ENCODE results near the gene KLHL25.

The KLHL25 gene

DNA sequence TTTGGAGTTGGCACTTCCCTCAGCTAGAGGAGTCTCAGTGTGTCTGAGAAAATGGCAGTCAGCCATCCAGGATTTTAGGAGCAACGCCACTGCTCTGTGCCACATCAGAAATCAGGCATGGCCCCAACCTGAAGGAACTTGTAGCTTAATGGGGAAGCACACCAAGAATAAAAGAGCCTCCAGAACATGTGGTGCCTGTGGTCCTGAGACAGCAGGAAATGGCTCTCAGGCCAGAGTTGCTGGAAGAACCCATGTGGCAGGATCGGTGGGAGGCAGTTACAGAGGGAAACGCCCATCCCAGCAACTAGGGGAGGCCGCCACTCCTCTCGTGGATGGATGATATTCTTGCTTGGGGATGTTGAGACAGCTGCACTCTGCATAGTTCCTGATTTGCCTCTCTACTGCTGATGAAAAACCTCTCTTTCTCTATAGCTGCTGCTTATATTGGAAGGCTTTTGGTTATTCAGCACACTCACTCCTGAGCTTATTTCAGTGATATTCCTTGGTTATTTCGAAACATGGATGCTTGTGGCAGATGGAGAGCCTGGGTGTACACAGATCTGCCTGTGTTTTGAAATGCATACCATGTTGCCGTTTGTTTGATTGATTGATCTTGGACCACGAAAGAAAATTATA, 52.4 kb downstream of the KLHL25 start:
- Histone ChIP-seq H3K27me3 (ENCODE audit: control insufficient read depth, insufficient read depth, low read length) (no peaks in the 10 kb centered on the region), H3K27ac (ENCODE audit: low read depth, low read length) (no peak overlapping the region), H3K4me3 (ENCODE audit: low read depth, low read length) (no peak overlapping the region), H3K4me1 (ENCODE audit: control insufficient read depth, insufficient read depth, low read length) (peaks cover 3% of the 10 kb centered on the region), H3K9ac (ENCODE audit: low read length) (no peak overlapping the region), H3K36me3 (ENCODE audit: control insufficient read depth, insufficient read depth, low read length) (peaks cover 66% of the 10 kb centered on the region), H3K9me3 (ENCODE audit: control insufficient read depth, insufficient read depth, low read depth, low read length) (no peaks in the 10 kb centered on the region)

- H3K4me1 ChIP-seq (ENCODE audit: control insufficient read depth, insufficient read depth, low read length) = no peaks in the 10 kb centered on the region
- H3K9ac ChIP-seq (ENCODE audit: low read length) = no peak overlapping the region
- H3K27me3 ChIP-seq (ENCODE audit: control insufficient read depth, insufficient read depth, low read length) = no peaks in the 10 kb centered on the region
- peaks cover 65% of the 10 kb centered on the region for H3K36me3 ChIP-seq (ENCODE audit: control insufficient read depth, insufficient read depth, low read length)
- no peaks in the 10 kb centered on the region for H3K9me3 ChIP-seq (ENCODE audit: control insufficient read depth, insufficient read depth, low read depth, low read length)
- H3K27ac ChIP-seq (ENCODE audit: low read depth, low read length) = no peak overlapping the region
- no peak overlapping the region for H3K4me3 ChIP-seq (ENCODE audit: low read depth, low read length)
Observed at GRCh38 chr15:85741662-85742061, 53.1 kb downstream of the KLHL25 start.

DNA sequence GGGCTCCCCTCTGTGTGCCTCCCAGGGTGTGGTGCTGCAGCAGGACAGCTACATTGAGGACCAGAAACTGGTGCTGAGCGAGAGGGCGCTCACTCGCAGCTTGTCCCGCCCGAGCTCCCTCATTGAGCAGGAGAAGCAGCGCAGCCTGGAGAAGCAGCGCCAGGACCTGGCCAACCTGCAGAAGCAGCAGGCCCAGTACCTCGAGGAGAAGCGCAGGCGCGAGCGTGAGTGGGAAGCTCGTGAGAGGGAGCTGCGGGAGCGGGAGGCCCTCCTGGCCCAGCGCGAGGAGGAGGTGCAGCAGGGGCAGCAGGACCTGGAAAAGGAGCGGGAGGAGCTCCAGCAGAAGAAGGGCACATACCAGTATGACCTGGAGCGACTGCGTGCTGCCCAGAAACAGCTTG, 53.7 kb downstream of the KLHL25 start:
- H3K27me3 ChIP-seq (ENCODE audit: control insufficient read depth, insufficient read depth, low read length) = no peaks in the 10 kb centered on the region
- no peak overlapping the region for H3K4me3 ChIP-seq (ENCODE audit: low read depth, low read length)
- H3K27ac ChIP-seq (ENCODE audit: low read depth, low read length) = no peak overlapping the region
- H3K9me3 ChIP-seq (ENCODE audit: control insufficient read depth, insufficient read depth, low read depth, low read length) = no peaks in the 10 kb centered on the region
- peaks cover 69% of the 10 kb centered on the region for H3K36me3 ChIP-seq (ENCODE audit: control insufficient read depth, insufficient read depth, low read length)
- H3K4me1 ChIP-seq (ENCODE audit: control insufficient read depth, insufficient read depth, low read length) = no peaks in the 10 kb centered on the region
- H3K9ac ChIP-seq (ENCODE audit: low read length) = no peak overlapping the region

DNA sequence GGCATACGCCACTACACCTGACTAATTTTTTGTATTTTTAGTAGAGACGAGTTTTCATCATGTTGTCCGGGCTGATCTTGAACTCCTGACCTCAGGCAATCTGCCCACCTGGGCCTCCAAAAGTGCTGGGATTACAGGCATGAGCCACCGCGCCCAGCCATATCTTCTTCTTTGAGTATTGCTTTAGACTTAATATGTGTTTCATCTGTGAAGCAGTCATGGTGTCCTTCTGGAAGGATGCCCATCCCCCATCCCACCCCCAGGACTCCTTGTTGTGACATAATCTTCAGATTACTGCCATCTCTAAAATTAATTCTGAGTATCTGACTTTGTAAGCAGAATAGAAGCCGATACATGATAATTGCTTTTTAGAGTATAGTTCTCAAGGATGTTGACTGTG, 57.7 kb downstream of the KLHL25 start:
- peaks cover 8% of the 10 kb centered on the region for H3K9me3 ChIP-seq (ENCODE audit: control insufficient read depth, insufficient read depth, low read depth, low read length)
- H3K9ac ChIP-seq (ENCODE audit: low read length) = no peak overlapping the region
- H3K4me1 ChIP-seq (ENCODE audit: control insufficient read depth, insufficient read depth, low read length) = no peaks in the 10 kb centered on the region
- peaks cover 69% of the 10 kb centered on the region for H3K36me3 ChIP-seq (ENCODE audit: control insufficient read depth, insufficient read depth, low read length)
- H3K27ac ChIP-seq (ENCODE audit: low read depth, low read length) = no peak overlapping the region
- H3K27me3 ChIP-seq (ENCODE audit: control insufficient read depth, insufficient read depth, low read length) = no peaks in the 10 kb centered on the region
- H3K4me3 ChIP-seq (ENCODE audit: low read depth, low read length) = no peak overlapping the region

DNA sequence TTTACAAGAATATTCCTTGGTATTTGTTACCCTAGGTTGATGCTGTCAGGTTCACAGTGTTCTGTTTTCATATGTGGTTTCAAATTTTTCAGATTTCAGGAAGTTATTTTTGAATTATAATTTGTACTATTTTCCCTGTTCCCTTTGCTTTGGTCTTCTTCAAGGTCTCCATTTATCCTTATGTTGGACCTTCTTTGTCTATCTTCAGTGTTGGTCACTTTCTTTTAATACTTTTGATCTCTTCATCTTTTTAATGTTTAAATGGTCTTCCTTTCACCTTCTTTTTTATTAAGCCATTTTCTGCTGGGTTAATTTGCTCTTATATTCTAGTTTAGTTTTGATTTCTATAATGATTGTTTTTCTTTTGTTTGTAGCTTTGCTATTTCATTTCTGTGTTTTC, 61.3 kb downstream of the KLHL25 start:
- peaks cover 8% of the 10 kb centered on the region for H3K9me3 ChIP-seq (ENCODE audit: control insufficient read depth, insufficient read depth, low read depth, low read length)
- peaks cover 76% of the 10 kb centered on the region for H3K36me3 ChIP-seq (ENCODE audit: control insufficient read depth, insufficient read depth, low read length)
- H3K4me3 ChIP-seq (ENCODE audit: low read depth, low read length) = no peak overlapping the region
- no peak overlapping the region for H3K27ac ChIP-seq (ENCODE audit: low read depth, low read length)
- H3K4me1 ChIP-seq (ENCODE audit: control insufficient read depth, insufficient read depth, low read length) = no peaks in the 10 kb centered on the region
- H3K9ac ChIP-seq (ENCODE audit: low read length) = no peak overlapping the region
- H3K27me3 ChIP-seq (ENCODE audit: control insufficient read depth, insufficient read depth, low read length) = no peaks in the 10 kb centered on the region

DNA sequence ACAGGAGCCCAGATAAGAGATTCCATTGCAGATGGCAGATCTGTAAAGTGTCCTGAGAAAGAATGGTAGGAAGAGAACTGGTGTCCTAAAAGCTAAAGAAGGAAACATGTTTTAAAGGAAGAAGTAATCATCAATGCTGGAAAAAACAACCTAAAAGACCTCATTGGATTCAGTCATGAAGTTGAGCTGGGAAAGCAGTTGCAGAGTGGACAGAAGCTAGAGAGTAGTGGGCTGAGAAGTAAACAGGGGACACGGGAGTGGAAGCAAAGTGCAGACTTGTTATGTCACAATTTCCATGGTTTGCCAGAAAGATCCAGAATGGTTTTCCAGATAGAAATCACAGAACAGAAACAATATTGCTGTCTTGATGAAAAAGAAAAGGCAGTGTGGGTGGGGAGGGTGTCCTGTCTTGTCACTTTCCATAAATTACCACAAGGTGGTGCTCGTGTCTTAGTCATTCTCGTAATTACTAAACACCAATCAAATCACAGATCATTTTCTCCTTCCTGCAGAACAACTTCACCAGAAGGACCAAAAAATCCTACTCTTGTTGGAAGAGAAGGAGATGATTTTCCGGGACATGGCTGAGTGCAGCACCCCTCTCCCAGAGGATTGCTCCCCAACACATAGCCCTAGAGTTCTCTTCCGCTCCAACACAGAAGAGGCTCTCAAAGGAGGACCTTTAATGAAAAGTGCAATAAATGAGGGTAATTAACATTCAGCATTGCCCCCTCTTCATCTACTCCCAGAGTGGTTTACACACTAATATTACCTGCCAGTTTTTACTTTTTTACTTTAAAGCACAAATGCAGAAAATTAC, 64.5 kb downstream of the KLHL25 start:
- Histone ChIP-seq H3K9ac (ENCODE audit: low read length) (no peak overlapping the region), H3K27me3 (ENCODE audit: control insufficient read depth, insufficient read depth, low read length) (no peaks in the 10 kb centered on the region), H3K27ac (ENCODE audit: low read depth, low read length) (no peak overlapping the region), H3K36me3 (ENCODE audit: control insufficient read depth, insufficient read depth, low read length) (peaks cover 80% of the 10 kb centered on the region), H3K4me1 (ENCODE audit: control insufficient read depth, insufficient read depth, low read length) (no peaks in the 10 kb centered on the region), H3K9me3 (ENCODE audit: control insufficient read depth, insufficient read depth, low read depth, low read length) (peaks cover 8% of the 10 kb centered on the region), H3K4me3 (ENCODE audit: low read depth, low read length) (no peak overlapping the region)

GRCh38 chr15:85727068-85727467, 67.7 kb downstream of the KLHL25 start:
- Histone ChIP-seq H3K36me3 (ENCODE audit: control insufficient read depth, insufficient read depth, low read length) (peaks cover 76% of the 10 kb centered on the region), H3K4me1 (ENCODE audit: control insufficient read depth, insufficient read depth, low read length) (no peaks in the 10 kb centered on the region), H3K27ac (ENCODE audit: low read depth, low read length) (no peak overlapping the region), H3K4me3 (ENCODE audit: low read depth, low read length) (no peak overlapping the region), H3K9me3 (ENCODE audit: control insufficient read depth, insufficient read depth, low read depth, low read length) (no peaks in the 10 kb centered on the region; the same call in 1 of the 2 replicates), H3K9ac (ENCODE audit: low read length) (no peak overlapping the region), H3K27me3 (ENCODE audit: control insufficient read depth, insufficient read depth, low read length) (no peaks in the 10 kb centered on the region)

GRCh38 chr15:85726454-85726853, 68.3 kb downstream of the KLHL25 start:
- Histone ChIP-seq H3K27ac (ENCODE audit: low read depth, low read length) (no peak overlapping the region), H3K9me3 (ENCODE audit: control insufficient read depth, insufficient read depth, low read depth, low read length) (no peaks in the 10 kb centered on the region), H3K4me3 (ENCODE audit: low read depth, low read length) (no peak overlapping the region), H3K36me3 (ENCODE audit: control insufficient read depth, insufficient read depth, low read length) (peaks cover 74% of the 10 kb centered on the region), H3K27me3 (ENCODE audit: control insufficient read depth, insufficient read depth, low read length) (no peaks in the 10 kb centered on the region), H3K4me1 (ENCODE audit: control insufficient read depth, insufficient read depth, low read length) (no peaks in the 10 kb centered on the region), H3K9ac (ENCODE audit: low read length) (no peak overlapping the region)

GRCh38 chr15:85725564-85725963, 69.2 kb downstream of the KLHL25 start:
- H3K9me3 ChIP-seq (ENCODE audit: control insufficient read depth, insufficient read depth, low read depth, low read length) = no peaks in the 10 kb centered on the region
- H3K9ac ChIP-seq (ENCODE audit: low read length) = no peak overlapping the region
- H3K27ac ChIP-seq (ENCODE audit: low read depth, low read length) = no peak overlapping the region
- H3K4me1 ChIP-seq (ENCODE audit: control insufficient read depth, insufficient read depth, low read length) = no peaks in the 10 kb centered on the region
- H3K4me3 ChIP-seq (ENCODE audit: low read depth, low read length) = no peak overlapping the region
- H3K27me3 ChIP-seq (ENCODE audit: control insufficient read depth, insufficient read depth, low read length) = no peaks in the 10 kb centered on the region
- H3K36me3 ChIP-seq (ENCODE audit: control insufficient read depth, insufficient read depth, low read length) = peaks cover 73% of the 10 kb centered on the region

DNA sequence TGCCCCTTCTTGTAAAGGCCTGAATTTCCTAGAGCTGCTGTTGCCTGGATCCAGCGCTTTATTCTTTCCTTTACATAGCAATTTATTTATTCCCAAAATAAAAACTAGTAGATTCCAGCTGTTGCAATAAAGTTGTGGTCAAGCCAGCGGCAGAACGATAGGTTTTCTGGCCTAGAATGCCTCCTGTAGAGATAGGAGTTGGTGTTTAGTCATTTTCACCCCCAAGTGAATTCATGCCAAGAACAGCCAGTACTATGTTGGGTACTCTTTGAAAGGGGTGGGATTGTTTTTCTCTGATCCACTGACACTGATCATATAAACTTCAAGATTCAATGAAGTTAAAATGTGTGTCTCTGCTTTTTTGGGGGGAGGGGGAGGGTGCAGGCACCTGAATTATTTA, 69.7 kb downstream of the KLHL25 start:
- Histone ChIP-seq H3K4me1 (ENCODE audit: control insufficient read depth, insufficient read depth, low read length) (no peaks in the 10 kb centered on the region), H3K9ac (ENCODE audit: low read length) (no peak overlapping the region), H3K36me3 (ENCODE audit: control insufficient read depth, insufficient read depth, low read length) (peaks cover 76% of the 10 kb centered on the region), H3K27ac (ENCODE audit: low read depth, low read length) (no peak overlapping the region), H3K27me3 (ENCODE audit: control insufficient read depth, insufficient read depth, low read length) (no peaks in the 10 kb centered on the region), H3K4me3 (ENCODE audit: low read depth, low read length) (no peak overlapping the region), H3K9me3 (ENCODE audit: control insufficient read depth, insufficient read depth, low read depth, low read length) (no peaks in the 10 kb centered on the region)
